Daoy (cell line): ENCODE results near the gene MPND. TPM values are rescaled to one million over a fixed set of nuclear protein-coding genes. Genes with fewer than 3 reads are reported as not detected.
"Not testable (repeated sequence)": the region's sequence is repeated elsewhere in the genome, so short reads cannot be mapped to it uniquely, and the experiment has no call there.

Source experiments
- DNase-seq: peaks from one replicate; pipeline ENCODE4 v3.0.0-alpha.2; 2015; ENCODE audit warnings: low read depth
- total RNA-seq: library from RNA; depleted of rRNA; stranded (reverse); fragments of >200 nt; shearing (Covaris generic); gene quantifications from 2 replicates; pipeline ENCODE4 v1.2.3, GENCODE V29; 2014

The MPND gene
- total RNA-seq, 1 experiment from 2014 or later: 2.5 TPM

GRCh38 chr19:4346020-4346383 lies 2.6 kb downstream of the MPND start:
- no peak for DNase-seq

- DNase-seq: no peak
Measured at GRCh38 chr19:4347521-4347920, 4.2 kb downstream of the MPND start.

GRCh38 chr19:4349225-4349624 lies 5.9 kb downstream of the MPND start:
- not testable (repeated sequence) for DNase-seq

- DNase-seq: no peak
Measured at GRCh38 chr19:4350111-4350510, 6.7 kb downstream of the MPND start.

GRCh38 chr19:4350726-4351125 lies 7.4 kb downstream of the MPND start:
- no peak for DNase-seq

GRCh38 chr19:4352701-4353121 lies 9.3 kb downstream of the MPND start:
- DNase-seq: peak; percentile 68

- no peak for DNase-seq
Measured at GRCh38 chr19:4354282-4354681, 10.9 kb downstream of the MPND start.

GRCh38 chr19:4354897-4355296 lies 11.5 kb downstream of the MPND start:
- no peak for DNase-seq

GRCh38 chr19:4357095-4357797 lies 13.9 kb downstream of the MPND start:
- no peak for DNase-seq

GRCh38 chr19:4357921-4358326 lies 14.6 kb downstream of the MPND start:
- no peak for DNase-seq

GRCh38 chr19:4358709-4359626 lies 15.6 kb downstream of the MPND start:
- no peak for DNase-seq

- no peak for DNase-seq
Measured at GRCh38 chr19:4359627-4360000, 16.3 kb downstream of the MPND start.

- DNase-seq: no peak
Measured at GRCh38 chr19:4360081-4360569, 16.8 kb downstream of the MPND start.

GRCh38 chr19:4360641-4361151 lies 17.3 kb downstream of the MPND start:
- no peak for DNase-seq

GRCh38 chr19:4361152-4362046 lies 18.0 kb downstream of the MPND start:
- DNase-seq: no peak

- no peak for DNase-seq
Measured at GRCh38 chr19:4362101-4362828, 18.9 kb downstream of the MPND start.

- DNase-seq: peak; percentile 49
Measured at GRCh38 chr19:4362831-4363545, 19.6 kb downstream of the MPND start.

GRCh38 chr19:4363571-4364304 lies 20.4 kb downstream of the MPND start:
- no peak for DNase-seq

GRCh38 chr19:4365341-4365740 lies 22.0 kb downstream of the MPND start:
- DNase-seq: no peak
